NCI-H128 (cell line): Measurements from ENCODE around the gene SSX3.
"Not testable (repeated sequence)": the region's sequence is repeated elsewhere in the genome, so short reads cannot be mapped to it uniquely, and the experiment has no call there.

Source experiments
- DNase-seq: peaks from one replicate; lab custom pipeline; 2025; ENCODE audit not compliant: unreplicated experiment; lab: John Stamatoyannopoulos, UW

The SSX3 gene

DNA sequence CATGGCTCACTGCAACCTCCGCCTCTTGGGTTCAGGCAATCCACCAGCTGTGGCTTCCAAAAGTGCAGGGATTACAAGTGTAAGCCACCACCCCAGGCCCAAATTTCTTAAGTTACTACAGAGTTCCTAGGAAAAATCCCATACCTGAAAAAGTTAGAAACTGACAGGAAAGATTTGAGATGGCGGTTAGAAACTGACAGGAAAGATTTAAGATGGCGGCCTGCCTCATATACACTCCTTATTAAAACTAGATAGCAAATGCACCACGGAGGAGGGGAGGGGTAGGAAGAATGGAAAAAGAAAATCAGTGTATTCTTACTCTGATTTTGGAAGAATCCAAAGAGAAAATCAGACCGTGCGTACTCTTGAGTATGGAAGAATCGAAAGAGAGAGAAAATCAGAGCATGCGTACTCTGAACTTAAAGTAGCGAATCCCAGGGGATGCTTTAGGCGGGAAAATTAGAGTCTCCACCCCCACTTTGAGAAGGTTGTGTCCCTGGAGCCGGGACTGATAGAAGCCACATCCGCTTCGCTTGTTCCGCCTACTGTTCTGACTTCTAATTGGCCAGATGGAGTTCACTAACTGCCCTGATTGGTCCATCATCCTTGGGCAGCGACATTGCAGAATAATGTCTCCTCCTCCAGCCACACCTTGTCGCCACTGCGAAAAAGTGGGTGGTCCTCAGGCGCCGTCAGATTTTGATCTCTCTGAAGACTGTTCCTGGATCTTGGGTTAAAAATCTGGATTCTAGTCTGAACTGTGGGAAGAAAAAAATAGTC is at the start of gene SSX3:
SSX3 (minus strand) TSS at position 389 of the 780 bp plus-strand sequence. CDS start 1,454 bp downstream, outside the sequence.
- not testable (repeated sequence) for DNase-seq

GRCh38 chrX:48397825-48398224 is 41.3 kb upstream of the SSX3 start:
- not testable (repeated sequence) for DNase-seq

- DNase-seq: not testable (repeated sequence)
Measured at GRCh38 chrX:48396931-48397330, 40.4 kb upstream of the SSX3 start.

GRCh38 chrX:48383239-48383638 is 26.7 kb upstream of the SSX3 start, which contains the start of gene SSX4:
SSX4 (plus strand) TSS chrX:48383539; CDS start chrX:48384054, 515 bp downstream.
- not testable (repeated sequence) for DNase-seq

DNA sequence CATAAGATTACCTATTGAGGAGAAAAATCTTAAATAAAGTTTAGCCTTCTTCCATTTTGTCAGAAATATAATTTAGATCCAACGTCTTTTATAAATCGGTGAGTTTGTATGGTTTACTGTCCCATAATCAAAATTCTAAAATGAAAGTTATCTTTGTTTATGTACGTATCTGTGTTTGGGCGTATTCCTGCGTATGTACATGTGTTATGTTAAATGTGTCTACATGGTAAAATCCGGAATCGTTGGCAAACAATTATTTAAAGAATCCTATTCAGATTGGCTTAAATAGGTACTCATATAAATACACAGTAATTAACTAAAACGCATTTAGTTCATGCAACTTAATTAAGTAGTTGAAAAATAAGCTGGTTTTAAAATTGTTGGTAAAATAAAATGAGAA is 13.9 kb upstream of the SSX3 start:
- DNase-seq: not testable (repeated sequence)

GRCh38 chrX:48367717-48368408 is 11.4 kb upstream of the SSX3 start:
- DNase-seq: not testable (repeated sequence)

DNA sequence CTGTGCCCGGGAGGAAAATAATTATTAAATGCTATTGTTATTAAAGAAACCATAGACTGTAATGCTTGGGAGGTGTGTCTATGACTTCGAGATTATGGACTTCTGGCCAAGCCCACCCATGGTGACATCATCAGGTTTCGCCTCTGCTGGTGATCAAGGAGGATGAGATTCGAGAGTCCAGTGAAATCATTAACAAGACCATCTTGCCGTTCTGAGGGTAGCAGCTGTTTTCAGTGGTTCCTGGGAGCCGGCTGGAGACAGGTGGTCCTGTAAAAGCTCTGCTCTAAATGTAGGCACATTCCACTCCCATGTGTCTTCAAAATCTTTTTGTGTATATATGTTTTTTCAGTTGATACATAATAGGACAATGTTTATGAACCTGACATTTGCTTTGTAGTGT is 2.8 kb upstream of the SSX3 start:
- DNase-seq: not testable (repeated sequence)

DNA sequence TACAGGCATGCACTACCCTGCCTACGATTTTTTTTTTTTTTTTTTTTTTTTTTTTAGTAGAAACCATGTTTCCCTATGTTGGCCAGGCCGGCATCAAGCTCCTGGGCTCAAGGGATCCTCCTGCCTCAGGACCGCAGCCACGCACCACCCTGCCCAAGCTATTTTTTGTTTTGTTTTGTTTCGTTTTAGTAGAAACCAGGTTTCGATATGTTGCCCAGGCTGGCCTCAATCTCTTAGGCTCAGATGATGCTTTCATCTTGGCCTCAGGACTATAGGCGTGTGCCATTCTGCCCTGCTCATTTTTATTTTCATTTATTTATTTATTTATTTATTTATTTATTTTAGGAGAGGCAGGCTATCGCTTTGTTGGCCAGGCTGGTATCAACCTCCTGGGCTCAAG is 1.2 kb upstream of the SSX3 start:
- no peak for DNase-seq

DNA sequence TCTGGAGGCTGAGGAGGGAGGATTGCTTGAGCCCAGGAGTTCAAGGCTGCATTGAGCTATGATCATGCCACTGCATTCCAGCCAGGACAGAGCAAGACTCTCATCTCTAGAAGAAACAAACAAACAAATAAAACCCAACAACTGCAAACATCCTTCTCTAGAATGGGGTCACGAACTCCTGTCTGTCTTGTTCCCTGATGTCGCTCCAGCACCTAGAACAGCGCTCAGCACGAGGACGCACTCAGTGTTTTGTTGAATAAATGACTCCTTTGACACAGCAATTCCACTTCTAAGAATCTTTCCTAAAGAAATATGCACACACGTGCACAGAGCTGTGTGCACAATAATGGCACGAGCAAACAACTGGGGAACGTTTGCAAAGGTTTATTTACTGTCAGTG is 10.4 kb downstream of the SSX3 start:
- DNase-seq: not testable (repeated sequence)

- not testable (repeated sequence) for DNase-seq
Measured at GRCh38 chrX:48313996-48314395, 42.5 kb downstream of the SSX3 start.

- no peak for DNase-seq
Measured at GRCh38 chrX:48306175-48306574, 50.3 kb downstream of the SSX3 start.
